ENCODE data around the gene AGO1. TPM values are rescaled to one million over a fixed set of nuclear protein-coding genes. Genes with fewer than 3 reads are reported as not detected.

The AGO1 gene
- total and polyA plus RNA-seq, 2 of the 8 experiments (the other 6 are each of a cell fraction or from before 2014, with no cell fraction given) = 15.1 to 73.7 TPM

DNA sequence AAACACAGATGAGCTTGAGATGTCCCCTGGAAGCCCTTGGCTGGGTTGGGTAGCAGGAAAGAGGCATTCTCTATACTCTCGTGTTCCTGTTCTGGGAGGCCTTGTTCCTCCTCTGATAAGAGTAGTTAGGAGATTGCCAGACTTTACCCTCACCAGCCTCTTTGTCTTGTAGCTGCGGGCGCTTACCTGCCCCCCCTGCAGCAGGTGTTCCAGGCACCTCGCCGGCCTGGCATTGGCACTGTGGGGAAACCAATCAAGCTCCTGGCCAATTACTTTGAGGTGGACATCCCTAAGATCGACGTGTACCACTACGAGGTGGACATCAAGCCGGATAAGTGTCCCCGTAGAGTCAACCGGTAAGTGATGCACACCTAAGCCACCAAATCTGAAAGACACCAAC is 5.2 kb downstream of the AGO1 start:
- no peaks in the 10 kb centered on the region for H3K9me3 ChIP-seq (ENCODE audit: insufficient read depth in 2 of 2, low read depth in 1 of 2, low read length in 1 of 2)
- no peak overlapping the region for H2BK120ac ChIP-seq (replicated peaks; ENCODE audit: low read depth, low read length)
- no peak overlapping the region for H2AFZ ChIP-seq (ENCODE audit: low read length)
- no peak overlapping the region for H2BK5ac ChIP-seq (ENCODE audit: low read depth, low read length)
- DNase-seq (ENCODE audit: low read depth in 1 of 2, low spot score in 2 of 2) = no peak
- H3K9ac ChIP-seq (replicated peaks in 1 of 4; ENCODE audit: extremely low read depth in 1 of 4, low read depth in 3 of 4, low read length in 3 of 4) = no peak overlapping the region
- no peak overlapping the region for H3K4ac ChIP-seq (replicated peaks; ENCODE audit: insufficient read length, low read depth, low read length)
- peaks cover 13 to 28% (median 25%) of the 10 kb centered on the region in 4 experiments for H3K4me1 ChIP-seq (replicated peaks in 1 of 4; ENCODE audit: control insufficient read depth in 3 of 4, insufficient read depth in 4 of 4, low read length in 3 of 4)
- no peak overlapping the region for H3K27ac ChIP-seq (ENCODE audit: low read depth, low read length)
- no peak overlapping the region; a peak in 1 of 4 replicates for H3K4me2 ChIP-seq (ENCODE audit: insufficient read depth in 1 of 2, low read depth in 2 of 2, low read length in 2 of 2)
- no peak overlapping the region for H3K18ac ChIP-seq (ENCODE audit: extremely low read depth, low read length)
- H3K23me2 ChIP-seq (ENCODE audit: low read depth, low read length) = peaks cover 10% of the 10 kb centered on the region
- CTCF ChIA-PET (ENCODE audit: partially characterized antibody) = interaction anchor here (1.2 to 3.4 kb wide), 4 partner anchors 11 to 35 kb away, joined by 3 to 12 read pairs (median 5); no protein-coding TSS in a partner anchor
- peaks cover 16 to 50% of the 10 kb centered on the region in 2 experiments for H3K79me2 ChIP-seq (ENCODE audit: control insufficient read depth in 1 of 2, insufficient read depth in 2 of 2, low read length in 2 of 2)
- no peak overlapping the region for H3K4me3 ChIP-seq (ENCODE audit: extremely low read depth in 1 of 4, insufficient read depth in 2 of 4, low read depth in 3 of 4, low read length in 4 of 4)
- H2BK15ac ChIP-seq (ENCODE audit: low read length) = no peak overlapping the region
- POLR2A ChIA-PET (ENCODE audit: partially characterized antibody) = interaction anchor here (3.2 kb wide), 1 partner anchor 43 kb away, joined by 17 read pairs; the partner anchor contains the start of gene AGO3
- H4K8ac ChIP-seq (ENCODE audit: extremely low read depth, insufficient read depth, low read length) = no peak overlapping the region
- H4K91ac ChIP-seq (replicated peaks; ENCODE audit: insufficient read length, low read length) = no peak overlapping the region
- peaks cover 12% of the 10 kb centered on the region for H3K79me1 ChIP-seq (ENCODE audit: low read depth, low read length)
- no peak overlapping the region for H3K14ac ChIP-seq (ENCODE audit: insufficient read length)
- no peak overlapping the region for H2BK12ac ChIP-seq (ENCODE audit: low read depth, low read length)
- no peak overlapping the region for H3K56ac ChIP-seq (replicated peaks; ENCODE audit: insufficient read length, low read depth, low read length)
- FAIRE-seq = no peak
- H4K5ac ChIP-seq (ENCODE audit: insufficient read length, low read depth, low read length) = no peak overlapping the region
- H3K36me3 ChIP-seq (ENCODE audit: control insufficient read depth in 2 of 4, insufficient read depth in 4 of 4, low read length in 3 of 4) = peaks cover 8 to 32% (median 16%) of the 10 kb centered on the region in 4 experiments; a peak in 7 of 8 replicates
- H3K27me3 ChIP-seq (replicated peaks in 1 of 4; ENCODE audit: control insufficient read depth in 3 of 4, extremely low read depth in 1 of 4, insufficient read depth in 3 of 4, low read length in 3 of 4) = no peaks in the 10 kb centered on the region
- WGBS, 2 experiments (ENCODE audit: extremely low coverage in 1 of 2, insufficient coverage in 1 of 2, insufficient read length in 1 of 2, insufficient replicate concordance in 2 of 2, low coverage in 1 of 2, low lambda C conversion rate in 2 of 2, missing lambda C conversion rate in 1 of 2) = 97% methylated on average over 11 of the region's 11 CpGs; no CpG with 5 or more reads in 1 of the 2 experiments
- no peak overlapping the region for H2AK5ac ChIP-seq (ENCODE audit: low read depth, low read length)
- H4K20me1 ChIP-seq (replicated peaks in 1 of 2; ENCODE audit: control insufficient read depth in 1 of 2, insufficient read depth in 2 of 2, low read length in 2 of 2) = peaks cover 23 to 25% of the 10 kb centered on the region in 2 experiments
- no peak overlapping the region for H3K23ac ChIP-seq (ENCODE audit: insufficient read length)
- H2BK20ac ChIP-seq (ENCODE audit: low read length) = no peak overlapping the region
- TF ChIP-seq CREB1 (IDR thresholded peaks at IDR 0.05) (no peak), KDM4A (IDR thresholded peaks at IDR 0.05; ENCODE audit: low read depth, low read length, severe bottlenecking) (no peak), ASH2L (IDR thresholded peaks at IDR 0.05; ENCODE audit: low read length) (no peak), EGR1 (IDR thresholded peaks at IDR 0.05; ENCODE audit: borderline replicate concordance, low read depth, low read length) (no peak), JUN (IDR thresholded peaks at IDR 0.05; ENCODE audit: low read depth, low read length) (no peak), SIX5 (IDR thresholded peaks at IDR 0.05; ENCODE audit: low read depth, low read length) (no peak), BACH1 (IDR thresholded peaks at IDR 0.05; ENCODE audit: low read length) (no peak), EP300 (IDR thresholded peaks at IDR 0.05; ENCODE audit: borderline replicate concordance in 1 of 2, low read depth in 2 of 2, low read length in 2 of 2) (no peak), NRF1 (IDR thresholded peaks at IDR 0.05; ENCODE audit: low read depth, low read length) (no peak), POLR2A (IDR thresholded peaks at IDR 0.05; ENCODE audit: control extremely low read depth in 1 of 2, low read depth in 2 of 2, low read length in 2 of 2) (no peak), YY1 (IDR thresholded peaks at IDR 0.05; ENCODE audit: low read depth, low read length) (no peak), RFX5 (IDR thresholded peaks at IDR 0.05; ENCODE audit: borderline replicate concordance, low read depth, low read length) (no peak), RNF2 (IDR thresholded peaks at IDR 0.05; ENCODE audit: borderline replicate concordance, low read depth, low read length, missing control alignments, poor library complexity, severe bottlenecking) (no peak)
- TF ChIP-seq, protein P1, sequence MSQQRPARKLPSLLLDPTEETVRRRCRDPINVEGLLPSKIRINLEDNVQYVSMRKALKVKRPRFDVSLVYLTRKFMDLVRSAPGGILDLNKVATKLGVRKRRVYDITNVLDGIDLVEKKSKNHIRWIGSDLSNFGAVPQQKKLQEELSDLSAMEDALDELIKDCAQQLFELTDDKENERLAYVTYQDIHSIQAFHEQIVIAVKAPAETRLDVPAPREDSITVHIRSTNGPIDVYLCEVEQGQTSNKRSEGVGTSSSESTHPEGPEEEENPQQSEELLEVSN (IDR thresholded peaks at IDR 0.05) = no peak
